COLO668 (cell line): ENCODE results near the gene PDP2.
"Not testable (repeated sequence)": the region's sequence is repeated elsewhere in the genome, so short reads cannot be mapped to it uniquely, and the experiment has no call there.

Source experiments
- DNase-seq: peaks from one replicate; lab custom pipeline; 2025; ENCODE audit not compliant: unreplicated experiment; lab: John Stamatoyannopoulos, UW

PDP2 gene

GRCh38 chr16:66934138-66934838 is 54.0 kb downstream of the PDP2 start, which contains the start of gene CIAO2B:
CIAO2B (minus strand) TSS chr16:66934402; CDS start chr16:66934364, 38 bp downstream.
- DNase-seq = peak; percentile 92

GRCh38 chr16:66934839-66935313 is 54.6 kb downstream of the PDP2 start:
- not testable (repeated sequence) for DNase-seq

GRCh38 chr16:66935314-66936011 is 55.1 kb downstream of the PDP2 start, which contains the start of gene CES2:
CES2 (plus strand) TSS chr16:66935516; CDS start chr16:66935636, 120 bp downstream.
- DNase-seq = peak; percentile 39

GRCh38 chr16:66936462-66936861 is 56.1 kb downstream of the PDP2 start:
- no peak for DNase-seq

- DNase-seq = no peak
Measured at GRCh38 chr16:66936889-66937554, 56.7 kb downstream of the PDP2 start.

DNA sequence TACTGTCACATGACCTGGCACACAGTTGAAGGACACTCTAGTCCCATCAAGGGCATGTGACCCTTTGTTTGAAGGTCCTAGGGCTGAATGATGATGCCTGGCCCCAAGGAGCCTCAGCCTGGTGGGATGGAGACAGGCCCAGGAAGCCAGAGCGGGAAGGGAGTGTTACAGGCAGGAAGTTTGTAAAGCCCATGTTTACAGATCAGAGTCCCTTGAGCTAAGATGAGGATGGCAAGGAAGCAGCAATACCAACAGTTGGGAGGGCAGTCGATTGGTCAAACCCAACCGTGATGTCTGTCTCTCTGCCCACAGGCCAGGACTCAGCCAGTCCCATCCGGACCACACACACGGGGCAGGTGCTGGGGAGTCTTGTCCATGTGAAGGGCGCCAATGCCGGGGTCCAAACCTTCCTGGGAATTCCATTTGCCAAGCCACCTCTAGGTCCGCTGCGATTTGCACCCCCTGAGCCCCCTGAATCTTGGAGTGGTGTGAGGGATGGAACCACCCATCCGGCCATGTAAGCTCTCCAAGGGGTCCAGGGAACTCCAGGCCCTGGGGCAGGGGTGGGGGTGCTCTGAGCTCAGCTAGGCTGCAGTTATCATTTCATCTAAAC is 57.5 kb downstream of the PDP2 start:
- no peak for DNase-seq

DNA sequence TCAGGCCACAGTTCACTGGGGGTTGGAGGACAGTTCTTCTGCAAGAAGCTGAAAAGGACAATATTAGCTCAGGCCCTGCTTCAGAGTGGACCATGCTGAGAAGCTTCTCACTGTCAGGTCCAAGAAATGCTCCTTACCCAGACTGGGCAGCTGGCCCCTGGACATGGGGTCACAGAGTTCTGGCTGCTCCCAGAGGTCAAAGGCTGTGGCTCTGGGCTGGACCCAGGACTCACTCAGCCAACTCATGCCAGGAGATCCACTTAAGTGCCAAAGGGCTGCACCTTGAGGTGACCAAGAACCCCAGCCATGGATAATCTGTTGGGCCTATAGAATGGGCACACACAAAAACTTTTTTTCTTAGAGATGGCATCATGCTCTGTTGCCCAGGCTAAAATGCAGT is 59.1 kb downstream of the PDP2 start:
- no peak for DNase-seq

DNA sequence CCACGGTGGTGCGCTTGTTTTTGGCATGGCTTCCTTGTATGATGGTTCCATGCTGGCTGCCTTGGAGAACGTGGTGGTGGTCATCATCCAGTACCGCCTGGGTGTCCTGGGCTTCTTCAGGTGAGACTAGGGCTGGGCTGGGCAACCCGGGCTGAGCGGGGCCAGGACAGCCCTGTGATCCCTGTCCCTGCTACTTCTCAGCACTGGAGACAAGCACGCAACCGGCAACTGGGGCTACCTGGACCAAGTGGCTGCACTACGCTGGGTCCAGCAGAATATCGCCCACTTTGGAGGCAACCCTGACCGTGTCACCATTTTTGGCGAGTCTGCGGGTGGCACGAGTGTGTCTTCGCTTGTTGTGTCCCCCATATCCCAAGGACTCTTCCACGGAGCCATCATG is 59.9 kb downstream of the PDP2 start:
- DNase-seq = no peak
